ENCODE measurements around the gene PCCA. TPM values are rescaled to one million over a fixed set of nuclear protein-coding genes. Genes with fewer than 3 reads are reported as not detected.

Gene PCCA
- total and polyA plus RNA-seq, 2 experiments from 2014 or later: 41.9 to 46.6 TPM

DNA sequence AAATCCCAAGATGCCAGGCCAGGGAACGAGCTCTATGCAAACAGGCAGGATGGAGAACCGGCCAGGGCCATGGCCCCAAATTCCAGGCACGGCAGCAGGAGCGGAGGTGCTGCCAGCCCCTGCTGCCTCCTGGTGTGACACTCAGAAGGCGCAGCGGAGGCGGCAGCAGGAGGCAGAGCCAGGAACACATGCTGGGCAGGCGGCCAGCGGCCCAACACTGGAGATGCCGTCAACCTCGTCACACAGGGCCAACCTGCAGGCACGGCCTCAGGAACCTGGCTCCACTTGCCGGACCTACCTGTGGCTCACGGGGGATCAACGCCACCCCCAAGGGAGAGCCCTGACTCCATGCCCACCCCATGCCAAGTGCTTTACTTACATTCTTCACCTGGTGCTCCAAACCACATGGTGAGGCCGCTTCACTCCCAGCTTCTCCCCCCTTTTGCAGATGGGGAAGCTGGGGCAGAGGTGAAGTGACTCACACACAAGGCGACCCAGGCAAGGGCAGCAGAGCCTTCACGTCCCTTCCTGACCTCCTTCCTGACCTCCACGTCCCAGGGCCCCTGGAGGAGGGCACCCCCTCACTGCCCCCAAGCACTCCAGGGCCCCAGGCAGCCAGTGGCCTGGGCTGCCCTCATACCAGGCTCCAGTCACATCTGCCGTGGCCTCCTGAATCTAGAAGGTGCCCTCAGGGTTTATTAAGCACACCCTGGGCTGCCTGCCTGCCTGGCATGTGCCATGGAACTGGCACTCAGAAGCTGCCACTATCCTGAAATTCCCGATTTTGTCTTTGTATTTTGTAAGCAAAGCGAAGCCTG is 456.2 kb downstream of the PCCA start:
- Mint-ChIP-seq H3K27ac (no peak overlapping the region), H3K36me3 (ENCODE audit: low read depth) (no peaks in the 10 kb centered on the region), H3K4me1 (peaks cover 22% of the 10 kb centered on the region), H3K4me3 (no peak overlapping the region), H3K9me3 (no peaks in the 10 kb centered on the region), H3K27me3 (ENCODE audit: insufficient read depth, low read depth, poor library complexity) (peaks cover 7% of the 10 kb centered on the region)
- no peak for ATAC-seq
- Histone ChIP-seq H2AFZ (no peak overlapping the region), H4K20me1 (replicated peaks; ENCODE audit: insufficient read depth) (no peaks in the 10 kb centered on the region), H3K9me2 (ENCODE audit: insufficient read depth) (no peaks in the 10 kb centered on the region), H3K4me2 (no peak overlapping the region), H3F3A (replicated peaks; ENCODE audit: low read depth) (no peaks in the 10 kb centered on the region; the same call in 1 of the 2 replicates), H3K27me3 (ENCODE audit: insufficient read depth) (no peaks in the 10 kb centered on the region), H3K4me3 (no peak overlapping the region), H3K79me2 (replicated peaks; ENCODE audit: insufficient read depth) (no peaks in the 10 kb centered on the region), H3K36me3 (ENCODE audit: insufficient read depth) (no peaks in the 10 kb centered on the region), H3K27ac (ENCODE audit: low read depth) (no peak overlapping the region), H3K4me1 (ENCODE audit: insufficient read depth) (no peaks in the 10 kb centered on the region; the same call in 1 of the 2 replicates)
- no peak for DNase-seq (ENCODE audit: low spot score)
- TF ChIP-seq CREB1 (CRISPR knock-in tag; IDR thresholded peaks at IDR 0.05; ENCODE audit: low read depth) (no peak), NANOG (IDR thresholded peaks at IDR 0.05; ENCODE audit: borderline replicate concordance) (no peak), POLR2AphosphoS5 (IDR thresholded peaks at IDR 0.05; ENCODE audit: low read depth) (no peak), EZH2phosphoT487 (IDR thresholded peaks at IDR 0.05; ENCODE audit: unreplicated experiment) (no peak), EZH2 (IDR thresholded peaks at IDR 0.05; ENCODE audit: low read depth, unreplicated experiment) (no peak), STAT1 (IDR thresholded peaks at IDR 0.05; ENCODE audit: unreplicated experiment) (no peak), ZNF331 (CRISPR knock-in tag; IDR thresholded peaks at IDR 0.05; ENCODE audit: low read depth) (no peak), JUNB (IDR thresholded peaks at IDR 0.05; ENCODE audit: unreplicated experiment) (no peak), ZNF114 (CRISPR knock-in tag; IDR thresholded peaks at IDR 0.05) (no peak)
- TF ChIP-seq, protein P1, sequence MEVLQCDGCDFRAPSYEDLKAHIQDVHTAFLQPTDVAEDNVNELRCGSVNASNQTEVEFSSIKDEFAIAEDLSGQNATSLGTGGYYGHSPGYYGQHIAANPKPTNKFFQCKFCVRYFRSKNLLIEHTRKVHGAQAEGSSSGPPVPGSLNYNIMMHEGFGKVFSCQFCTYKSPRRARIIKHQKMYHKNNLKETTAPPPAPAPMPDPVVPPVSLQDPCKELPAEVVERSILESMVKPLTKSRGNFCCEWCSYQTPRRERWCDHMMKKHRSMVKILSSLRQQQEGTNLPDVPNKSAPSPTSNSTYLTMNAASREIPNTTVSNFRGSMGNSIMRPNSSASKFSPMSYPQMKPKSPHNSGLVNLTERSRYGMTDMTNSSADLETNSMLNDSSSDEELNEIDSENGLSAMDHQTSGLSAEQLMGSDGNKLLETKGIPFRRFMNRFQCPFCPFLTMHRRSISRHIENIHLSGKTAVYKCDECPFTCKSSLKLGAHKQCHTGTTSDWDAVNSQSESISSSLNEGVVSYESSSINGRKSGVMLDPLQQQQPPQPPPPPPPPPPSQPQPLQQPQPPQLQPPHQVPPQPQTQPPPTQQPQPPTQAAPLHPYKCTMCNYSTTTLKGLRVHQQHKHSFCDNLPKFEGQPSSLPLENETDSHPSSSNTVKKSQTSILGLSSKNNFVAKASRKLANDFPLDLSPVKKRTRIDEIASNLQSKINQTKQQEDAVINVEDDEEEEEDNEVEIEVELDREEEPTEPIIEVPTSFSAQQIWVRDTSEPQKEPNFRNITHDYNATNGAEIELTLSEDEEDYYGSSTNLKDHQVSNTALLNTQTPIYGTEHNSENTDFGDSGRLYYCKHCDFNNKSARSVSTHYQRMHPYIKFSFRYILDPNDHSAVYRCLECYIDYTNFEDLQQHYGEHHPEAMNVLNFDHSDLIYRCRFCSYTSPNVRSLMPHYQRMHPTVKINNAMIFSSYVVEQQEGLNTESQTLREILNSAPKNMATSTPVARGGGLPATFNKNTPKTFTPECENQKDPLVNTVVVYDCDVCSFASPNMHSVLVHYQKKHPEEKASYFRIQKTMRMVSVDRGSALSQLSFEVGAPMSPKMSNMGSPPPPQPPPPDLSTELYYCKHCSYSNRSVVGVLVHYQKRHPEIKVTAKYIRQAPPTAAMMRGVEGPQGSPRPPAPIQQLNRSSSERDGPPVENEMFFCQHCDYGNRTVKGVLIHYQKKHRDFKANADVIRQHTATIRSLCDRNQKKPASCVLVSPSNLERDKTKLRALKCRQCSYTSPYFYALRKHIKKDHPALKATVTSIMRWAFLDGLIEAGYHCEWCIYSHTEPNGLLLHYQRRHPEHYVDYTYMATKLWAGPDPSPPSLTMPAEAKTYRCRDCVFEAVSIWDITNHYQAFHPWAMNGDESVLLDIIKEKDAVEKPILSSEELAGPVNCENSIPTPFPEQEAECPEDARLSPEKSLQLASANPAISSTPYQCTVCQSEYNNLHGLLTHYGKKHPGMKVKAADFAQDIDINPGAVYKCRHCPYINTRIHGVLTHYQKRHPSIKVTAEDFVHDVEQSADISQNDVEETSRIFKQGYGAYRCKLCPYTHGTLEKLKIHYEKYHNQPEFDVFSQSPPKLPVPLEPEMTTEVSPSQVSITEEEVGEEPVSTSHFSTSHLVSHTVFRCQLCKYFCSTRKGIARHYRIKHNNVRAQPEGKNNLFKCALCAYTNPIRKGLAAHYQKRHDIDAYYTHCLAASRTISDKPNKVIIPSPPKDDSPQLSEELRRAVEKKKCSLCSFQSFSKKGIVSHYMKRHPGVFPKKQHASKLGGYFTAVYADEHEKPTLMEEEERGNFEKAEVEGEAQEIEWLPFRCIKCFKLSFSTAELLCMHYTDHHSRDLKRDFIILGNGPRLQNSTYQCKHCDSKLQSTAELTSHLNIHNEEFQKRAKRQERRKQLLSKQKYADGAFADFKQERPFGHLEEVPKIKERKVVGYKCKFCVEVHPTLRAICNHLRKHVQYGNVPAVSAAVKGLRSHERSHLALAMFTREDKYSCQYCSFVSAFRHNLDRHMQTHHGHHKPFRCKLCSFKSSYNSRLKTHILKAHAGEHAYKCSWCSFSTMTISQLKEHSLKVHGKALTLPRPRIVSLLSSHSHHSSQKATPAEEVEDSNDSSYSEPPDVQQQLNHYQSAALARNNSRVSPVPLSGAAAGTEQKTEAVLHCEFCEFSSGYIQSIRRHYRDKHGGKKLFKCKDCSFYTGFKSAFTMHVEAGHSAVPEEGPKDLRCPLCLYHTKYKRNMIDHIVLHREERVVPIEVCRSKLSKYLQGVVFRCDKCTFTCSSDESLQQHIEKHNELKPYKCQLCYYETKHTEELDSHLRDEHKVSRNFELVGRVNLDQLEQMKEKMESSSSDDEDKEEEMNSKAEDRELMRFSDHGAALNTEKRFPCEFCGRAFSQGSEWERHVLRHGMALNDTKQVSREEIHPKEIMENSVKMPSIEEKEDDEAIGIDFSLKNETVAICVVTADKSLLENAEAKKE (CRISPR knock-in tag; IDR thresholded peaks at IDR 0.05): no peak
- TF ChIP-seq, protein P2, sequence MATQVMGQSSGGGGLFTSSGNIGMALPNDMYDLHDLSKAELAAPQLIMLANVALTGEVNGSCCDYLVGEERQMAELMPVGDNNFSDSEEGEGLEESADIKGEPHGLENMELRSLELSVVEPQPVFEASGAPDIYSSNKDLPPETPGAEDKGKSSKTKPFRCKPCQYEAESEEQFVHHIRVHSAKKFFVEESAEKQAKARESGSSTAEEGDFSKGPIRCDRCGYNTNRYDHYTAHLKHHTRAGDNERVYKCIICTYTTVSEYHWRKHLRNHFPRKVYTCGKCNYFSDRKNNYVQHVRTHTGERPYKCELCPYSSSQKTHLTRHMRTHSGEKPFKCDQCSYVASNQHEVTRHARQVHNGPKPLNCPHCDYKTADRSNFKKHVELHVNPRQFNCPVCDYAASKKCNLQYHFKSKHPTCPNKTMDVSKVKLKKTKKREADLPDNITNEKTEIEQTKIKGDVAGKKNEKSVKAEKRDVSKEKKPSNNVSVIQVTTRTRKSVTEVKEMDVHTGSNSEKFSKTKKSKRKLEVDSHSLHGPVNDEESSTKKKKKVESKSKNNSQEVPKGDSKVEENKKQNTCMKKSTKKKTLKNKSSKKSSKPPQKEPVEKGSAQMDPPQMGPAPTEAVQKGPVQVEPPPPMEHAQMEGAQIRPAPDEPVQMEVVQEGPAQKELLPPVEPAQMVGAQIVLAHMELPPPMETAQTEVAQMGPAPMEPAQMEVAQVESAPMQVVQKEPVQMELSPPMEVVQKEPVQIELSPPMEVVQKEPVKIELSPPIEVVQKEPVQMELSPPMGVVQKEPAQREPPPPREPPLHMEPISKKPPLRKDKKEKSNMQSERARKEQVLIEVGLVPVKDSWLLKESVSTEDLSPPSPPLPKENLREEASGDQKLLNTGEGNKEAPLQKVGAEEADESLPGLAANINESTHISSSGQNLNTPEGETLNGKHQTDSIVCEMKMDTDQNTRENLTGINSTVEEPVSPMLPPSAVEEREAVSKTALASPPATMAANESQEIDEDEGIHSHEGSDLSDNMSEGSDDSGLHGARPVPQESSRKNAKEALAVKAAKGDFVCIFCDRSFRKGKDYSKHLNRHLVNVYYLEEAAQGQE (IDR thresholded peaks at IDR 0.05; ENCODE audit: unreplicated experiment): no peak
- TF ChIP-seq, protein P3, sequence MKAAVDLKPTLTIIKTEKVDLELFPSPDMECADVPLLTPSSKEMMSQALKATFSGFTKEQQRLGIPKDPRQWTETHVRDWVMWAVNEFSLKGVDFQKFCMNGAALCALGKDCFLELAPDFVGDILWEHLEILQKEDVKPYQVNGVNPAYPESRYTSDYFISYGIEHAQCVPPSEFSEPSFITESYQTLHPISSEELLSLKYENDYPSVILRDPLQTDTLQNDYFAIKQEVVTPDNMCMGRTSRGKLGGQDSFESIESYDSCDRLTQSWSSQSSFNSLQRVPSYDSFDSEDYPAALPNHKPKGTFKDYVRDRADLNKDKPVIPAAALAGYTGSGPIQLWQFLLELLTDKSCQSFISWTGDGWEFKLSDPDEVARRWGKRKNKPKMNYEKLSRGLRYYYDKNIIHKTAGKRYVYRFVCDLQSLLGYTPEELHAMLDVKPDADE (IDR thresholded peaks at IDR 0.05): no peak
- TF ChIP-seq, protein P4, sequence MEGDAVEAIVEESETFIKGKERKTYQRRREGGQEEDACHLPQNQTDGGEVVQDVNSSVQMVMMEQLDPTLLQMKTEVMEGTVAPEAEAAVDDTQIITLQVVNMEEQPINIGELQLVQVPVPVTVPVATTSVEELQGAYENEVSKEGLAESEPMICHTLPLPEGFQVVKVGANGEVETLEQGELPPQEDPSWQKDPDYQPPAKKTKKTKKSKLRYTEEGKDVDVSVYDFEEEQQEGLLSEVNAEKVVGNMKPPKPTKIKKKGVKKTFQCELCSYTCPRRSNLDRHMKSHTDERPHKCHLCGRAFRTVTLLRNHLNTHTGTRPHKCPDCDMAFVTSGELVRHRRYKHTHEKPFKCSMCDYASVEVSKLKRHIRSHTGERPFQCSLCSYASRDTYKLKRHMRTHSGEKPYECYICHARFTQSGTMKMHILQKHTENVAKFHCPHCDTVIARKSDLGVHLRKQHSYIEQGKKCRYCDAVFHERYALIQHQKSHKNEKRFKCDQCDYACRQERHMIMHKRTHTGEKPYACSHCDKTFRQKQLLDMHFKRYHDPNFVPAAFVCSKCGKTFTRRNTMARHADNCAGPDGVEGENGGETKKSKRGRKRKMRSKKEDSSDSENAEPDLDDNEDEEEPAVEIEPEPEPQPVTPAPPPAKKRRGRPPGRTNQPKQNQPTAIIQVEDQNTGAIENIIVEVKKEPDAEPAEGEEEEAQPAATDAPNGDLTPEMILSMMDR (conservative IDR thresholded peaks at IDR 0.05; ENCODE audit: low read depth in 2 of 2): no peak

All from GM23338 (cell line).